ENCODE measurements around the gene DICER1. TPM values are rescaled to one million over a fixed set of nuclear protein-coding genes. Genes with fewer than 3 reads are reported as not detected.

Gene DICER1
- total and polyA plus RNA-seq, 11 donors, result 5.4 to 57.9 (median 29.3) TPM

DNA sequence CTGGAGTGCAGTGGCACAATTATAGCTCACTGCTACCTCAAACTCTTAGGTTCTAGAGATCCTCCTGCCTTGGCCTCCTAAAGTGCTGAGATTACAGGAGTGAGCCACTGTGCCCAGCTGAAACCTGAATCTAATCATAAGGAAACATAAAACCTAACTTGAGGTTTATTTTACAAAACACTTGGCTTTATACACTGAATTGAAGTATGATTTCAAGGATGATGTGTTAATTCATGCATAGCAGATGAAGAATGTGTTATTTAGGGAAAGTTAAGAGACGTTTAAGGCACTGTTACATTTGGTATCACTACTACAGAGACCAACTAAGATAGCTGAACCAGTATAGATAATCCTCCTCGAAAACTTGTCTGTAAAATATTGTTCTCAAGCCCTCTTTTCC, 6.4 kb downstream of the DICER1 start:
- no peak overlapping the region for H3K27ac ChIP-seq
- intact Hi-C loops (cut with DNase I), result no loop called here
- no peak overlapping the region for H3K4me3 ChIP-seq
- TF ChIP-seq, protein P1, sequence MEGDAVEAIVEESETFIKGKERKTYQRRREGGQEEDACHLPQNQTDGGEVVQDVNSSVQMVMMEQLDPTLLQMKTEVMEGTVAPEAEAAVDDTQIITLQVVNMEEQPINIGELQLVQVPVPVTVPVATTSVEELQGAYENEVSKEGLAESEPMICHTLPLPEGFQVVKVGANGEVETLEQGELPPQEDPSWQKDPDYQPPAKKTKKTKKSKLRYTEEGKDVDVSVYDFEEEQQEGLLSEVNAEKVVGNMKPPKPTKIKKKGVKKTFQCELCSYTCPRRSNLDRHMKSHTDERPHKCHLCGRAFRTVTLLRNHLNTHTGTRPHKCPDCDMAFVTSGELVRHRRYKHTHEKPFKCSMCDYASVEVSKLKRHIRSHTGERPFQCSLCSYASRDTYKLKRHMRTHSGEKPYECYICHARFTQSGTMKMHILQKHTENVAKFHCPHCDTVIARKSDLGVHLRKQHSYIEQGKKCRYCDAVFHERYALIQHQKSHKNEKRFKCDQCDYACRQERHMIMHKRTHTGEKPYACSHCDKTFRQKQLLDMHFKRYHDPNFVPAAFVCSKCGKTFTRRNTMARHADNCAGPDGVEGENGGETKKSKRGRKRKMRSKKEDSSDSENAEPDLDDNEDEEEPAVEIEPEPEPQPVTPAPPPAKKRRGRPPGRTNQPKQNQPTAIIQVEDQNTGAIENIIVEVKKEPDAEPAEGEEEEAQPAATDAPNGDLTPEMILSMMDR (IDR thresholded peaks at IDR 0.05), result no peak
- no peaks in the 10 kb centered on the region for H3K36me3 ChIP-seq
- peaks cover 0 to 2% (median 0%) of the 10 kb centered on the region in 12 donors for H3K9me3 ChIP-seq
- H3K27me3 ChIP-seq, result no peaks in the 10 kb centered on the region
- DNase-seq, result no peak
- 72 to 79% (median 76%) methylated on average over 2 of the region's 2 CpGs for WGBS, 4 donors
- ATAC-seq, result no peak
- peaks cover 3 to 82% (median 42%) of the 10 kb centered on the region in 12 donors for H3K4me1 ChIP-seq

DNA sequence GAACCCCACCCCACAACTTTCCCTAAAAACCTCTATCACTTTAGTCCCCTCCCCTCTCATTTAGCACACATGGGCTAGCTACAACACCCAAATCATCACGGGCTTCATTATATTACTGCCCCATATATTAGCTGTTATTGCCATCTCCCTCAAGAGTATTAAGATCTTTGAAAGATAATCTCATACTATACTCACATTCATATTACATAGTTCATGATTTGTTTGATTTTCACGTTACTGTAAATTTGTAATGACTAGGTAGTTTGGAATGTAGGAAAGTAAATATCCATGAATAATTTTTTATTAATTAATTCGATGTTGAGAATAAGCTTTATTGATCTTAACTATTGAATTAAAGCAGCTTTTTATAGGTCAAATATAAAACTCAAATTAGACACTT, 7.9 kb downstream of the DICER1 start:
- no peak for ATAC-seq
- WGBS, 4 donors, result 87 to 91% (median 90%) methylated on average over 3 of the region's 3 CpGs
- no peaks in the 10 kb centered on the region for H3K27me3 ChIP-seq
- peaks cover 0 to 17% (median 9%) of the 10 kb centered on the region in 12 donors for H3K9me3 ChIP-seq
- TF ChIP-seq POLR2A (IDR thresholded peaks at IDR 0.05), result no peak
- TF ChIP-seq, protein P1 (IDR thresholded peaks at IDR 0.05), result no peak
- H3K4me1 ChIP-seq, result peaks cover 0 to 76% (median 30%) of the 10 kb centered on the region in 12 donors
- no peak for DNase-seq
- no peaks in the 10 kb centered on the region for H3K36me3 ChIP-seq
- intact Hi-C loops (cut with DNase I), result no loop called here
- H3K27ac ChIP-seq, result no peak overlapping the region
- H3K4me3 ChIP-seq, result no peak overlapping the region

- Histone ChIP-seq H3K36me3 (no peaks in the 10 kb centered on the region), H3K4me1 (peaks cover 0 to 78% (median 38%) of the 10 kb centered on the region in 12 donors), H3K27me3 (no peaks in the 10 kb centered on the region), H3K27ac (peak overlapping the region in 1 of 12 donors; percentile 1), H3K4me3 (no peak overlapping the region), H3K9me3 (peaks cover 0 to 19% (median 10%) of the 10 kb centered on the region in 12 donors)
- intact Hi-C loops (cut with DNase I), result no loop called here
- DNase-seq (no peak), ATAC-seq (no peak)
- WGBS, 4 donors, result 94 to 96% (median 96%) methylated on average over 7 of the region's 7 CpGs
- TF ChIP-seq, protein P1 (IDR thresholded peaks at IDR 0.05), result no peak
- TF ChIP-seq POLR2A (IDR thresholded peaks at IDR 0.05), result no peak
Observed at GRCh38 chr14:95147597-95147996, 9.7 kb downstream of the DICER1 start.

DNA sequence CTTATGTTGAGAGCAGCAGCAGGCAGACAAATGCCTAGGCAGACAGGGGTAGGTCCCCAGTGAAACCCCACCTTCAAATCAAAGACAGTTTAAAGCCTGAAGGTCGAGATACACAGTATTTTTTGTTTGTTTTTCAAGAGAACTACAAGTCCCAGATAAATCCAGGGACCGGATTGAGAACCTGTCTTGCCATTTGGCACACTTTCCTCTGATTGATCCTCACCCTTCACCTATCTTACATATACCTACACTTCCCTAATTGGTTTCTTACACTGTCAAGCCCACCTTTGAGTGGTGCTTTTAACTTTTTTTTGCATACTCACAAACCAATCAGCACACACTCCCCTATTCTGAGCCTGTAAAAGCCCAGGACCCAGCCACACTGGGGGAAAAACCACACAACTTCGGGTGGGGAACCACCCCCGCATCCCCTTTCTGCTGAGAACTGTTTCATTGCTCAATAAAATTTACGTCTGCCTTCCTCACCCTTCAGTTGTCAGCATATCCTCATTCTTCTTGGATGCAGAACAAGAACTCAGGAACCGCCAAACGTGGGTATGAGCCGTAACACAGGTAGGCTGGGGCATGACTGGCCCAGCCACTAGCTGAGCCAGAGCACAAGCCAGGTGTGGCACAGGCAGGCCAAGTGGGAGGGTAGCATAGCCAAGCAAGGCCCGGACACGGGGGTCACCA, 11.1 kb downstream of the DICER1 start:
- no peak for ATAC-seq
- H3K9me3 ChIP-seq, result peaks cover 0 to 19% (median 10%) of the 10 kb centered on the region in 12 donors
- WGBS, 4 donors, result 87 to 90% (median 89%) methylated on average over 10 of the region's 10 CpGs
- DNase-seq, result no peak
- TF ChIP-seq, protein P1 (IDR thresholded peaks at IDR 0.05), result no peak
- no peak for TF ChIP-seq POLR2A (IDR thresholded peaks at IDR 0.05)
- H3K4me3 ChIP-seq, result no peak overlapping the region
- H3K27ac ChIP-seq, result peak overlapping the region in 1 of 12 donors; percentile 63
- intact Hi-C loops (cut with DNase I), result no loop called here
- no peaks in the 10 kb centered on the region for H3K36me3 ChIP-seq
- H3K4me1 ChIP-seq, result peaks cover 0 to 78% (median 44%) of the 10 kb centered on the region in 12 donors
- H3K27me3 ChIP-seq, result no peaks in the 10 kb centered on the region

Data from heart left ventricle (tissue), 16 donors.